ENCODE results near the gene UVRAG. TPM values are rescaled to one million over a fixed set of nuclear protein-coding genes. Genes with fewer than 3 reads are reported as not detected.
A peak's percentile ranks its signal among the peaks of the same experiment; 100 is the strongest.

Gene UVRAG
- total RNA-seq, 1 donor from 2014 or later = 14.1 TPM

- DNase-seq (ENCODE audit: low read depth) = no peak
Observed at GRCh38 chr11:76087749-76088148, 272.7 kb downstream of the UVRAG start.

DNA sequence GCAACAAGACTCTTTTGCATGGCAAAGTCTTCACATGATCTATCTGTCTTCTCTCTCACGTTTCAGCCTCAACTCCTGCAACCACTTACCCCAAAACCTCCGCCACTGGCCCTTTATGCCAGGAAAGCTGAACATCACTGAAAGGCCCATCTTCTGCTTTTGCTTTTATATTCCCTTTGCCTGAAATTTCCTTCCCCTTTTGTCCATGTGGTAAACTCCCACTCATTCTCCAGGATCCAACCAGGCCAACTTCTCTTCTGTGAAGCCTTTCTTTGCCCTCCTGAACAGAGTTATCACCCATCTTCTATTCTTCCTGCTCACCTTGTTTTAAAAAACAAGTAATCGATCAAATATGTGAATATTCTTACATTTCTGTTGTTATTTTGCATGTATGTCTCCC, 273.5 kb downstream of the UVRAG start:
- no peak for DNase-seq (ENCODE audit: low read depth)

- no peak for DNase-seq (ENCODE audit: low read depth)
Observed at GRCh38 chr11:76090174-76090573, 275.2 kb downstream of the UVRAG start.

- DNase-seq (ENCODE audit: low read depth) = no peak
Observed at GRCh38 chr11:76090821-76091220, 275.8 kb downstream of the UVRAG start.

DNA sequence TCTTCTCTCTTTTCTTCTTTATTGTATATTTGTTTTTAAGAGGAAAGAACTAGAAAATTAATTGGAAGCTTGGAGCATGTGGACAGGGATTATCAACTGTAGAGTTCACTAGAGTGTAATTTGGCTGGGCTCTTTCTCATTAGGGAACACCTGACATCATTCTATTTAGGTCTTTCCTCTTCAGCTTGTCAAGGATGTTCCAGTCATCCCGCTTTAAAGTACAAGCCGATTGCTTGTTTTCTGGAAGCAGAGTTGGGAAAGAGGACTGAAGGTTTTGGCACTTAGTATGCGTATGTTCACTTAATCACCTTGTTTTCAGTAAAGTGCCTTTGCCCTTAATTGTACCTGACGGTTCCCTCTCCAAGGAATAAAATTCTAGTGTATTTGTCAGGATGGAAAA, 279.7 kb downstream of the UVRAG start:
- no peak for DNase-seq (ENCODE audit: low read depth)

- DNase-seq (ENCODE audit: low read depth) = no peak
Observed at GRCh38 chr11:76095891-76096290, 280.9 kb downstream of the UVRAG start.

DNA sequence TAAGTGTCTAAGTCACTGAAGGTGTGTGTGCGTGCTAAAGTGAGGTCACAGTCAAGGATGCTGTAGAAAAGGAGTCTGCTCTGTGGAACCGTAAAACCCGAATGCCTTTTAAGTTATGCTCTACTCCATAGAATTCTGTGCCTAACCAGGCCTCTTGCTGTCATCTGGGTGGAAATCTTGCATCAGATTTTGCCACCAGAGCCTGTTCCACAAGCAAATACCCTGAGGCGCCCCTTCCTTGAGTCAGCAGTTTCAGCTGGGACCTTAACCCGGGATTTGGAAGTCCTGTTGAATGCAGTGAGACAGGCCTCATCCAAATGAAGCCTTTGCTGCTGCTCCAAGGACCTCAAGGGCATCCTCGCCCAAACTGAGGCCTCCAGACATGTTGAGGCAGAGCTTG, 281.5 kb downstream of the UVRAG start:
- no peak for DNase-seq (ENCODE audit: low read depth)

DNA sequence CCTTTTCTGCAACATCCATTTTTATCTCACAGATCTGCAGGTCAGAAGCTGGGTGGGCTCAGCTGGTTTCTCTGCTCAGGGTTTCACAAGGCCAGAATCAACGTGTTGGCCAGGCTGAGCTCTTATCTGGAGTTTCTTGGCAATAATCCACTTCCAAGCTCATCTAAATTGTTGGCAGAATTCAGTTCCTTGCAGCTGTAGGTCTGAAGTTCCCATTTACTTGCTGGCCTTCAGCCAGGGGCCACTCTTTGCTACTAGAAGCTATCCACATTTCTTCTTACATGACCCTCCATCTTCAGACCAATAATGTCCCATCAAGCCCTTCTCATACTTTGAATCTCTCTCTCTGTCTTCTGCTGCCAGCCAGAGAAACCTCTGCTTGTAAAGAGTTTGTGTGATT, 287.8 kb downstream of the UVRAG start:
- DNase-seq (ENCODE audit: low read depth) = no peak

GRCh38 chr11:76103460-76103859, 288.4 kb downstream of the UVRAG start:
- DNase-seq (ENCODE audit: low read depth) = no peak

GRCh38 chr11:76104285-76104684, 289.3 kb downstream of the UVRAG start:
- no peak for DNase-seq (ENCODE audit: low read depth)

DNA sequence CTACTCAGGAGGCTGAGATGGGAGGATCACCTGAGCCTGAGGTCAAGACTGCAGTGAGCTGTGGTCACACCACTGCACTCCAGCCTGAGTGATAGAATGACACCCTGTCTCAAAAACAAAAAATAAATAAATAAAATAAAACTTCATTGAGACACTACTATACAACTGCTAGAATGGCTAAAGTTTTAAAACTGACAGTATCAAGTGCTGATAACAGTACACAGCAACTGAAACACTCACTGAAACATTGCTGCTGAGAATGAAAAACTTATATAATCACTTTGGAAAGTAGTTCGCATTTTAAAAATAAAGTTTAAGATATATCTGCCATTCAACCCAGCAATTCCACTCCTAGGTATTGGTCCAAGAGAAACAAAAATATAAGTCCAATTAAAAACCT, 290.6 kb downstream of the UVRAG start:
- no peak for DNase-seq (ENCODE audit: low read depth)

DNA sequence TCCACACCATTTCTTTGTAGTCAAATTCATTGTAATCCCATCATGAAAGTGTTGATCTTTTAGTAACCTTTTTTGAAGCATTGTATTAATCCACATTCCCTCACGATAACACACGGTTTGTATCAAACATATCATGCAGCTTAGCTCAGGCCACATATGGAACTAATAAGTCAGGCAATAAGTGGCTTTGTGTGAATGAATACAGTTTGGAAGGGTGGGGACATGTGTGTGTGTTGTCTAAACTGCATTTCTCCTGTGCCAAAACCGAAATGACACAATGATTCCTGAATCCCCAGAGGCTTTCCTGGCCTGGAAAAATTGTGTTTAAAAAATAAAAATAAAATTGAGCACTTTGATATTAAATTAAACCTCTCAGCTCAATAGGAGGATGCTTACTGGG, 293.0 kb downstream of the UVRAG start:
- DNase-seq (ENCODE audit: low read depth) = no peak

GRCh38 chr11:76114238-76114637, 299.2 kb downstream of the UVRAG start:
- no peak for DNase-seq (ENCODE audit: low read depth)

DNA sequence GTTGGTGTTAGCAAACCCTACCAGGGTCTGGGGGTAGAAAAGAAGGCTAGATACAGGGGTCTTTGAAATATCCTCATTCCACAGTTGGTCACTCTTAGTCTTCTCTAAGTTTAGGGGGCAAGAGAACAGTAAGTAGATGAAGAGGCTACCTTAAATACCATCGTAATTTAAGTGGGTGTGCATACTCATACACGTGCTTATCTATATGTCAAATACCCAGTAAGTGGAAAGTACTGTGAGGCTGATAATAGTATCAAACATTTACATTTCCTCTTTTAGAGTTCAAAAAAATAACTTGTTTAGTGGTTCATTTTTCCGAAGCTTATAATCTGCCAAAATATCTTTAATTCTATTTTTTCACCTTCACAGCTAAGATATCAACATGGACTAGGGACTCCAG, 300.5 kb downstream of the UVRAG start:
- no peak for DNase-seq (ENCODE audit: low read depth)

- no peak for DNase-seq (ENCODE audit: low read depth)
Observed at GRCh38 chr11:76119032-76119431, 304.0 kb downstream of the UVRAG start.

DNA sequence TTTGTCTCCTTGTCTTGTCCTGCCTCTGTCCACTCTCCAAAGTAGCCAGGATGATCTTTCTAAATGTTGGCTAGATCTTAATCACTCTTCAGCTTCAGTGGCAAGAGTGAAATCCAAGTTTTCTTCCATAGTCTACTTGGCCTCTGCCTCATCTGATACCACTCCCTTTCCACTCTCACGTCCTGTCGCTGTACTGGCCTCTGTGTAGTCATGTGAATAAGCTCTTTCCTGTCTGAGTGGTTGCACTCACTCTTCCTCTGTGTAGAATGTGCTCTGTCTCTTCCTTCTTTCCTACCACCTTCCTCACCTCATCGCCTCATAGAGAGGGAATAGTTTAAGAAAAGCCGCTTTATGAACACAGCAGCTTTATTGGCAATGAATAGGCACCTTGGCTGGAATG, 304.8 kb downstream of the UVRAG start:
- no peak for DNase-seq (ENCODE audit: low read depth)

DNA sequence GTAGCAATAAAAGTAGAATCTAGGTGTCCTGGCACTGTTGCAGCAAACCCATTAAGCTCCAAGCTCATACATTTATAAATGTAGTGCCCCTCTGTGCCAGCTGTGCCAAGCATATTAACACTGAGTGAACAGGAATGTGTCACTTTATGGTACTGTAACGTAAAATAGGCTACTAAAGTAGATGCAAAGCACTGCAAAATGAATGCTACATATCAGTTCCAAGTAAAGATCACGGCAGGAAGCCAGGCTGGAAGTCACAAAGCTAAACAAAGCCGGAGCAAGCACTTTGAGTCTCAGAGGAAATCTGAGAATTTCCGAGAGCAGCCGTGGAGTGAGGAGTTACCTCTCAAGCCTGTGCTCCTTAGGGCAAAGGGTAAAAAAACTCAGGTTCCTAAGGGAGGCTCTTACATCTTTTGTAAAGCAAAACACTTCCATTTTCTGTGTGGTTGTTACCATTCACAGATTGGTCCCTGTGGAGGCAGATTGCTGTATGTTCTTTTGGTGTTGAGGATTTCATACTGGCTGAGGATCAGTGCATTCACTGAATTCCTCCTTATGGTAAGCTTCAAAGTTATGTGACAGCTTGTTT, 305.6 kb downstream of the UVRAG start:
- no peak for DNase-seq (ENCODE audit: low read depth)

- DNase-seq (ENCODE audit: low read depth) = no peak
Observed at GRCh38 chr11:76123248-76123647, 308.2 kb downstream of the UVRAG start.

- no peak for DNase-seq (ENCODE audit: low read depth)
Observed at GRCh38 chr11:76124905-76125770, 310.1 kb downstream of the UVRAG start.

DNA sequence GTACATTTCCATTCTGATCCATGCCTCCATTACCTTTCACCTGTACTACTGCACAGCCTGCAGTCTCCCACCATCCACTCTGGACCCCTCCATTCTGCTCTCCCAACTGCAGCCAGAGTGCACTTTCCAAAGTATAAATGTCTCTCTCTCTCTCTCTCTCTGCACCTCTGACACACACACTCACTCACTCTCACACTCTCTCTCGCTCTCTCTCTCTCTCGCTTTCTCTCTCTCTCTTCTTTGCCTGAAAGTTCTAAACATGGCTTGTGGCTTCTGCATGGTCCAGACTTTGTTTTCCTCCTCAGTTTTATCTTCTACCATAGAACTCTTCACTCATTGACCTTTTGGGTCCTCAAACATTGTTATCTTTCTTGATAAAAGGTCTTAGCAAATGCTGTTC, 314.7 kb downstream of the UVRAG start:
- DNase-seq (ENCODE audit: low read depth) = no peak

- no peak for DNase-seq (ENCODE audit: low read depth)
Observed at GRCh38 chr11:76131142-76131541, 316.1 kb downstream of the UVRAG start.

- peak; percentile 62 for DNase-seq (ENCODE audit: low read depth)
Observed at GRCh38 chr11:76131671-76132631, 316.9 kb downstream of the UVRAG start.
